MM.1S (cell line): ENCODE results near the gene TET3.

Experiments used
- CTCF ChIP-seq: fragments of 300-600 bp; sonication (generic); IDR thresholded peaks from 2 replicates; pipeline ENCODE4 v1.5.1; 2016; ENCODE audit warnings: antibody characterized with exemption, low read length, mixed read lengths
- EZH2 ChIP-seq: fragments of 300-600 bp; sonication (generic); optimal IDR thresholded peaks from 2 replicates; pipeline ENCODE3; 2017; ENCODE audit warnings: low read depth, mild to moderate bottlenecking, antibody characterized with exemption, low read length, mixed read lengths
- EZH2phosphoT487 ChIP-seq: fragments of 300-600 bp; sonication (generic); IDR thresholded peaks from 2 replicates; pipeline ENCODE4 v1.6.1; 2018; ENCODE audit warnings: antibody characterized with exemption, low read length

- TF ChIP-seq CTCF (no peak), EZH2phosphoT487 (no peak), EZH2 (no peak)
Observed at GRCh38 chr2:73986085-73986681, 1.5 kb downstream of the TET3 start.
